Measurements from ENCODE around the gene GNL2.
"Not testable (repeated sequence)": the region's sequence is repeated elsewhere in the genome, so short reads cannot be mapped to it uniquely, and the experiment has no call there.

GNL2 gene

GRCh38 chr1:37533317-37534093 is 62.2 kb downstream of the GNL2 start:
- H3K27me3 ChIP-seq (ENCODE audit: insufficient read depth, low read length, poor library complexity, severe bottlenecking) = no peaks in the 10 kb centered on the region
- H4K20me1 ChIP-seq (ENCODE audit: insufficient read depth, low read length, poor library complexity, severe bottlenecking) = no peaks in the 10 kb centered on the region
- no peaks in the 10 kb centered on the region for H3K79me2 ChIP-seq (ENCODE audit: insufficient read depth, low read length)
- H2AFZ ChIP-seq (ENCODE audit: low read length) = no peak overlapping the region
- no peak overlapping the region for H3K4me2 ChIP-seq (ENCODE audit: low read depth, low read length, poor library complexity, severe bottlenecking)
- no peaks in the 10 kb centered on the region for H3K9me3 ChIP-seq (ENCODE audit: insufficient read depth, low read depth, low read length)
- no peaks in the 10 kb centered on the region for H3F3A ChIP-seq (ENCODE audit: low read depth)
- H3K4me3 ChIP-seq (ENCODE audit: low read length, poor library complexity, severe bottlenecking) = no peak overlapping the region
- TF ChIP-seq EZH2phosphoT487 (IDR thresholded peaks at IDR 0.05; ENCODE audit: borderline replicate concordance) = no peak
- no peak for TF ChIP-seq CTCF (conservative IDR thresholded peaks at IDR 0.05; ENCODE audit: low read length)
- H3K4me1 ChIP-seq (ENCODE audit: insufficient read depth, low read length, poor library complexity, severe bottlenecking) = no peaks in the 10 kb centered on the region
- H3K9ac ChIP-seq (ENCODE audit: low read depth, low read length, poor library complexity, severe bottlenecking) = no peak overlapping the region
- H3K9me2 ChIP-seq (replicated peaks; ENCODE audit: low read depth, low read length) = no peaks in the 10 kb centered on the region
- peaks cover 25% of the 10 kb centered on the region; the same call in 1 of the 2 replicates for H3K36me3 ChIP-seq (ENCODE audit: insufficient read depth, low read length)

- not testable (repeated sequence) for H3K4me1 ChIP-seq (ENCODE audit: insufficient read depth, low read length, poor library complexity, severe bottlenecking); H3K9me2 ChIP-seq (replicated peaks; ENCODE audit: low read depth, low read length)
Measured at GRCh38 chr1:37532418-37533156, 63.1 kb downstream of the GNL2 start.

GRCh38 chr1:37529888-37530287 is 65.8 kb downstream of the GNL2 start:
- not testable (repeated sequence) for H3K9me2 ChIP-seq (replicated peaks; ENCODE audit: low read depth, low read length); H3K4me1 ChIP-seq (ENCODE audit: insufficient read depth, low read length, poor library complexity, severe bottlenecking); H3K9ac ChIP-seq (ENCODE audit: low read depth, low read length, poor library complexity, severe bottlenecking); H3K9me3 ChIP-seq (ENCODE audit: insufficient read depth, low read depth, low read length); H3K36me3 ChIP-seq (ENCODE audit: insufficient read depth, low read length); H3F3A ChIP-seq (ENCODE audit: low read depth); H3K4me2 ChIP-seq (ENCODE audit: low read depth, low read length, poor library complexity, severe bottlenecking); H2AFZ ChIP-seq (ENCODE audit: low read length); H3K27me3 ChIP-seq (ENCODE audit: insufficient read depth, low read length, poor library complexity, severe bottlenecking); H3K79me2 ChIP-seq (ENCODE audit: insufficient read depth, low read length); H4K20me1 ChIP-seq (ENCODE audit: insufficient read depth, low read length, poor library complexity, severe bottlenecking); H3K4me3 ChIP-seq (ENCODE audit: low read length, poor library complexity, severe bottlenecking)

More at GRCh38 chr1:37532418-37533156, 63.1 kb downstream of the GNL2 start:
- H4K20me1 ChIP-seq (ENCODE audit: insufficient read depth, low read length, poor library complexity, severe bottlenecking); H3K79me2 ChIP-seq (ENCODE audit: insufficient read depth, low read length); H3K27me3 ChIP-seq (ENCODE audit: insufficient read depth, low read length, poor library complexity, severe bottlenecking); H3K9ac ChIP-seq (ENCODE audit: low read depth, low read length, poor library complexity, severe bottlenecking); H3K9me3 ChIP-seq (ENCODE audit: insufficient read depth, low read depth, low read length); H3F3A ChIP-seq (ENCODE audit: low read depth); H3K4me3 ChIP-seq (ENCODE audit: low read length, poor library complexity, severe bottlenecking); H3K4me2 ChIP-seq (ENCODE audit: low read depth, low read length, poor library complexity, severe bottlenecking); H2AFZ ChIP-seq (ENCODE audit: low read length): not testable (repeated sequence)
- H3K36me3 ChIP-seq (ENCODE audit: insufficient read depth, low read length) = peaks cover 20% of the 10 kb centered on the region; the same call in 1 of the 2 replicates

- peaks cover 9% of the 10 kb centered on the region for H3K4me1 ChIP-seq (ENCODE audit: insufficient read depth, low read length, poor library complexity, severe bottlenecking)
- peak overlapping the region; percentile 78 for H3K9ac ChIP-seq (ENCODE audit: low read depth, low read length, poor library complexity, severe bottlenecking)
- H3F3A ChIP-seq (ENCODE audit: low read depth) = no peaks in the 10 kb centered on the region
- H3K9me2 ChIP-seq (replicated peaks; ENCODE audit: low read depth, low read length) = no peaks in the 10 kb centered on the region
- no peaks in the 10 kb centered on the region for H4K20me1 ChIP-seq (ENCODE audit: insufficient read depth, low read length, poor library complexity, severe bottlenecking)
- peaks cover 3% of the 10 kb centered on the region; the same call in 1 of the 2 replicates for H3K9me3 ChIP-seq (ENCODE audit: insufficient read depth, low read depth, low read length)
- no peak for TF ChIP-seq EZH2phosphoT487 (IDR thresholded peaks at IDR 0.05; ENCODE audit: borderline replicate concordance)
- TF ChIP-seq CTCF (conservative IDR thresholded peaks at IDR 0.05; ENCODE audit: low read length) = no peak
- H3K4me2 ChIP-seq (ENCODE audit: low read depth, low read length, poor library complexity, severe bottlenecking) = peak overlapping the region; percentile 89
- H3K36me3 ChIP-seq (ENCODE audit: insufficient read depth, low read length) = no peaks in the 10 kb centered on the region
- H3K79me2 ChIP-seq (ENCODE audit: insufficient read depth, low read length) = peaks cover 7% of the 10 kb centered on the region; the same call in 1 of the 2 replicates
- H3K27me3 ChIP-seq (ENCODE audit: insufficient read depth, low read length, poor library complexity, severe bottlenecking) = no peaks in the 10 kb centered on the region
- H3K4me3 ChIP-seq (ENCODE audit: low read length, poor library complexity, severe bottlenecking) = peak overlapping the region; percentile 85
- H2AFZ ChIP-seq (ENCODE audit: low read length) = peak overlapping the region; percentile 82; the same call in 1 of the 2 replicates
Measured at GRCh38 chr1:37519613-37520012, 76.1 kb downstream of the GNL2 start.

- H3K27me3 ChIP-seq (ENCODE audit: insufficient read depth, low read length, poor library complexity, severe bottlenecking); H3F3A ChIP-seq (ENCODE audit: low read depth); H4K20me1 ChIP-seq (ENCODE audit: insufficient read depth, low read length, poor library complexity, severe bottlenecking); H3K36me3 ChIP-seq (ENCODE audit: insufficient read depth, low read length); H3K4me1 ChIP-seq (ENCODE audit: insufficient read depth, low read length, poor library complexity, severe bottlenecking); H3K9me2 ChIP-seq (replicated peaks; ENCODE audit: low read depth, low read length); H3K9me3 ChIP-seq (ENCODE audit: insufficient read depth, low read depth, low read length): not testable (repeated sequence)
- peak overlapping the region; percentile 78 for H3K9ac ChIP-seq (ENCODE audit: low read depth, low read length, poor library complexity, severe bottlenecking)
- H3K79me2 ChIP-seq (ENCODE audit: insufficient read depth, low read length) = peaks cover 12% of the 10 kb centered on the region
- peak overlapping the region; percentile 82; the same call in 1 of the 2 replicates for H2AFZ ChIP-seq (ENCODE audit: low read length)
- H3K4me2 ChIP-seq (ENCODE audit: low read depth, low read length, poor library complexity, severe bottlenecking) = peak overlapping the region; percentile 89
- H3K4me3 ChIP-seq (ENCODE audit: low read length, poor library complexity, severe bottlenecking) = peak overlapping the region; percentile 85
Measured at GRCh38 chr1:37518929-37519328, 76.8 kb downstream of the GNL2 start.

All from Loucy (cell line).